Measurements from ENCODE around the gene LCP1.

LCP1 gene

DNA sequence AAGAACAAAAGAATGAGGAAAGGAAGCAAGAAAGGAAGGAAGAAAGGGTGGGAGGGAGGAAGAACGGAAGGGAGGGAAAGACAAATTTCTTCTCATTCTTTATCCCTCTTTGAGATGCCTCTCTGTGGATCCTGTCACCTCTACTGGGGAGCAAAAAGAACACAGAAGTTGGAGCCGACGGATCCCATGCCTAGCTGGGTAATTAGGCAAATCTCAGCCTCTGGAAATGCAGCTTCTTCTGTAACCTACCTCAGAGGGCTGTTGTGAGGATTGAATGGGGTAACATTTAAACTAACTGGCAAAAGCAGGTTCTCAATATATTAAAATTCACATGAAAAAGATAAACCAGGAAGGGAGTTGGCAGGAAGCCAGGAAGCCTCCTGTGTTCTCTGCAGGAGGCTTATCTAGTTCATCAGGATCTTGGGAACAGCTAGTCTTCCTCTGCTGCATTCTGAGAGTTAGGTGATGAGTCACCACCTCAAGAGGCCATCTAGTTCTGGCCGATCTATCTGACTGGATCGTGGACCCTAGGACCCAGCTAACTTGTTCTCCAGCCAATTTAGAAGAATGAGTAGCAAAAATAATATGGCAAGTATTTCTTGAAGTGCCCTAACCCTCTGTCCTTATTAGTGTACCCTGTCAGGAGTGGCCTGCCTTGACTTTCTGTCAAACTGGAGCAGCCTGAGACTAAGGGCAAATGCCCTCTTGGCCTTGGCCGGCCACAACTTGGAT is 61.9 kb downstream of the LCP1 start (continued):
- no peak for TF ChIP-seq ZNF514 (tag by site-specific recombination; IDR thresholded peaks at IDR 0.05)
- no peak for TF ChIP-seq ZNF777 (tag by site-specific recombination; IDR thresholded peaks at IDR 0.05; ENCODE audit: borderline replicate concordance)
- no peak for TF ChIP-seq ZNF19 (tag by site-specific recombination; IDR thresholded peaks at IDR 0.05; ENCODE audit: low read depth)
- TF ChIP-seq, protein P1, sequence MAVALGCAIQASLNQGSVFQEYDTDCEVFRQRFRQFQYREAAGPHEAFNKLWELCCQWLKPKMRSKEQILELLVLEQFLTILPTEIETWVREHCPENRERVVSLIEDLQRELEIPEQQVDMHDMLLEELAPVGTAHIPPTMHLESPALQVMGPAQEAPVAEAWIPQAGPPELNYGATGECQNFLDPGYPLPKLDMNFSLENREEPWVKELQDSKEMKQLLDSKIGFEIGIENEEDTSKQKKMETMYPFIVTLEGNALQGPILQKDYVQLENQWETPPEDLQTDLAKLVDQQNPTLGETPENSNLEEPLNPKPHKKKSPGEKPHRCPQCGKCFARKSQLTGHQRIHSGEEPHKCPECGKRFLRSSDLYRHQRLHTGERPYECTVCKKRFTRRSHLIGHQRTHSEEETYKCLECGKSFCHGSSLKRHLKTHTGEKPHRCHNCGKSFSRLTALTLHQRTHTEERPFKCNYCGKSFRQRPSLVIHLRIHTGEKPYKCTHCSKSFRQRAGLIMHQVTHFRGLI (tag by site-specific recombination; IDR thresholded peaks at IDR 0.05), result no peak
- TF ChIP-seq ZNF549 (tag by site-specific recombination; IDR thresholded peaks at IDR 0.05), result no peak
- TF ChIP-seq YY2 (tag by site-specific recombination; IDR thresholded peaks at IDR 0.05), result no peak
- TF ChIP-seq KLF10 (tag by site-specific recombination; IDR thresholded peaks at IDR 0.05), result peak; percentile 48; the same call in 1 of the 2 replicates
- no peak for TF ChIP-seq ZNF302 (tag by site-specific recombination; IDR thresholded peaks at IDR 0.05; ENCODE audit: low read depth)
- TF ChIP-seq, protein P2, sequence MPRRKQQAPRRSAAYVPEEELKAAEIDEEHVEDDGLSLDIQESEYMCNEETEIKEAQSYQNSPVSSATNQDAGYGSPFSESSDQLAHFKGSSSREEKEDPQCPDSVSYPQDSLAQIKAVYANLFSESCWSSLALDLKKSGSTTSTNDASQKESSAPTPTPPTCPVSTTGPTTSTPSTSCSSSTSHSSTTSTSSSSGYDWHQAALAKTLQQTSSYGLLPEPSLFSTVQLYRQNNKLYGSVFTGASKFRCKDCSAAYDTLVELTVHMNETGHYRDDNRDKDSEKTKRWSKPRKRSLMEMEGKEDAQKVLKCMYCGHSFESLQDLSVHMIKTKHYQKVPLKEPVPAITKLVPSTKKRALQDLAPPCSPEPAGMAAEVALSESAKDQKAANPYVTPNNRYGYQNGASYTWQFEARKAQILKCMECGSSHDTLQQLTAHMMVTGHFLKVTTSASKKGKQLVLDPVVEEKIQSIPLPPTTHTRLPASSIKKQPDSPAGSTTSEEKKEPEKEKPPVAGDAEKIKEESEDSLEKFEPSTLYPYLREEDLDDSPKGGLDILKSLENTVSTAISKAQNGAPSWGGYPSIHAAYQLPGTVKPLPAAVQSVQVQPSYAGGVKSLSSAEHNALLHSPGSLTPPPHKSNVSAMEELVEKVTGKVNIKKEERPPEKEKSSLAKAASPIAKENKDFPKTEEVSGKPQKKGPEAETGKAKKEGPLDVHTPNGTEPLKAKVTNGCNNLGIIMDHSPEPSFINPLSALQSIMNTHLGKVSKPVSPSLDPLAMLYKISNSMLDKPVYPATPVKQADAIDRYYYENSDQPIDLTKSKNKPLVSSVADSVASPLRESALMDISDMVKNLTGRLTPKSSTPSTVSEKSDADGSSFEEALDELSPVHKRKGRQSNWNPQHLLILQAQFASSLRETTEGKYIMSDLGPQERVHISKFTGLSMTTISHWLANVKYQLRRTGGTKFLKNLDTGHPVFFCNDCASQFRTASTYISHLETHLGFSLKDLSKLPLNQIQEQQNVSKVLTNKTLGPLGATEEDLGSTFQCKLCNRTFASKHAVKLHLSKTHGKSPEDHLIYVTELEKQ (tag by site-specific recombination; IDR thresholded peaks at IDR 0.05; ENCODE audit: borderline replicate concordance), result peak; percentile 36; the same call in 1 of the 2 replicates
- TF ChIP-seq HOXA7 (CRISPR knock-in tag; IDR thresholded peaks at IDR 0.05; ENCODE audit: borderline replicate concordance), result no peak
- no peak for TF ChIP-seq WT1 (tag by site-specific recombination; IDR thresholded peaks at IDR 0.05)
- TF ChIP-seq ZNF132 (tag by site-specific recombination; IDR thresholded peaks at IDR 0.05; ENCODE audit: borderline replicate concordance), result no peak
- TF ChIP-seq ZNF2 (tag by site-specific recombination; IDR thresholded peaks at IDR 0.05), result no peak
- no peak for TF ChIP-seq ZNF473 (tag by site-specific recombination; IDR thresholded peaks at IDR 0.05)
- no peak for TF ChIP-seq ZNF174 (tag by site-specific recombination; IDR thresholded peaks at IDR 0.05)
- peak; percentile 71; the same call in 1 of the 2 replicates for TF ChIP-seq ZNF184 (tag by site-specific recombination; IDR thresholded peaks at IDR 0.05)
- no peak for TF ChIP-seq ZBTB26 (tag by site-specific recombination; optimal IDR thresholded peaks at IDR 0.05)
- peak; percentile 67; the same call in 1 of the 2 replicates for TF ChIP-seq IKZF3 (tag by site-specific recombination; IDR thresholded peaks at IDR 0.05)
- no peak for TF ChIP-seq ZNF776 (tag by site-specific recombination; IDR thresholded peaks at IDR 0.05; ENCODE audit: borderline replicate concordance)
- TF ChIP-seq ZNF785 (tag by site-specific recombination; IDR thresholded peaks at IDR 0.05), result no peak
- TF ChIP-seq ZNF621 (tag by site-specific recombination; IDR thresholded peaks at IDR 0.05), result no peak
- TF ChIP-seq ZNF274 (IDR thresholded peaks at IDR 0.05; ENCODE audit: low read length), result no peak
- no peak for TF ChIP-seq ZNF274 (tag by site-specific recombination; IDR thresholded peaks at IDR 0.05; ENCODE audit: borderline replicate concordance)
- no peak for TF ChIP-seq SCRT1 (tag by site-specific recombination; IDR thresholded peaks at IDR 0.05; ENCODE audit: borderline replicate concordance)
- no peak for TF ChIP-seq REPIN1 (tag by site-specific recombination; IDR thresholded peaks at IDR 0.05; ENCODE audit: low read depth)
- TF ChIP-seq ZBTB21 (tag by site-specific recombination; IDR thresholded peaks at IDR 0.05), result no peak
- no peak for TF ChIP-seq ZNF324 (tag by site-specific recombination; IDR thresholded peaks at IDR 0.05)
- TF ChIP-seq ZNF544 (tag by site-specific recombination; IDR thresholded peaks at IDR 0.05), result no peak
- no peak for TF ChIP-seq GLI2 (tag by site-specific recombination; IDR thresholded peaks at IDR 0.05; ENCODE audit: borderline replicate concordance, low read depth)
- no peak for TF ChIP-seq ZNF404 (tag by site-specific recombination; IDR thresholded peaks at IDR 0.05)
- TF ChIP-seq ZNF677 (tag by site-specific recombination; IDR thresholded peaks at IDR 0.05), result peak; percentile 58; the same call in 1 of the 2 replicates
- no peak for TF ChIP-seq ZNF223 (tag by site-specific recombination; IDR thresholded peaks at IDR 0.05)
- TF ChIP-seq ZNF48 (tag by site-specific recombination; IDR thresholded peaks at IDR 0.05), result no peak
- no peak for TF ChIP-seq ZNF398 (tag by site-specific recombination; IDR thresholded peaks at IDR 0.05)
